Peyer's patch (tissue), 4 donors: ENCODE results near the gene DNAJB12.

ENCODE experiments used
- POLR2A ChIP-seq, 2 donors: fragments of 450-650 bp; IDR thresholded peaks; one replicate each; pipeline ENCODE4 v1.5.1; 2017; ENCODE audit warnings: antibody characterized with exemption in 2 of 2, mild to moderate bottlenecking in 2 of 2, moderate library complexity in 2 of 2
- TF ChIP-seq, protein P1 (sequence below), 6 experiments: fragments of 450-650 bp in 4 of 6; fragments of 200-600 bp in 2 of 6; sonication (generic) in 1 of 6; IDR thresholded peaks; one replicate each; pipeline ENCODE4 v1.5.1; 2017 to 2019; ENCODE audit warnings: antibody characterized with exemption in 6 of 6, mild to moderate bottlenecking in 3 of 6, moderate library complexity in 1 of 6

DNA sequence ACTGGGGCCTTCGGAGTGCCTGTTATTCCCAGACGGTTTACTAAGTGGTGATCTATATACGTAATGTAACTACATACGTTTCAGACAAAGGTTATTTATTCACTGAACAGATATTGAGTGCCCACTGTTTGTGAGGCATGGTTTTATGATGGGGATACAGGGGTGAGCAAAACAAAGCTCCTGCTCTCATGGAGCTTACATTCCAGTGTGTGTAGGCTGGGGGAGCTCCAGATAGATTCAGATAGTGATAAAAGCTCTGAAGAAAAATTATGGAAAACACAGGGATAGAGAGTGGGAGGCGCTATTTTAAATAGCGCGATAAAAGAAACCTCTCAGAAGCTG, 466 bp upstream of the DNAJB12 start:
- TF ChIP-seq, protein P1, sequence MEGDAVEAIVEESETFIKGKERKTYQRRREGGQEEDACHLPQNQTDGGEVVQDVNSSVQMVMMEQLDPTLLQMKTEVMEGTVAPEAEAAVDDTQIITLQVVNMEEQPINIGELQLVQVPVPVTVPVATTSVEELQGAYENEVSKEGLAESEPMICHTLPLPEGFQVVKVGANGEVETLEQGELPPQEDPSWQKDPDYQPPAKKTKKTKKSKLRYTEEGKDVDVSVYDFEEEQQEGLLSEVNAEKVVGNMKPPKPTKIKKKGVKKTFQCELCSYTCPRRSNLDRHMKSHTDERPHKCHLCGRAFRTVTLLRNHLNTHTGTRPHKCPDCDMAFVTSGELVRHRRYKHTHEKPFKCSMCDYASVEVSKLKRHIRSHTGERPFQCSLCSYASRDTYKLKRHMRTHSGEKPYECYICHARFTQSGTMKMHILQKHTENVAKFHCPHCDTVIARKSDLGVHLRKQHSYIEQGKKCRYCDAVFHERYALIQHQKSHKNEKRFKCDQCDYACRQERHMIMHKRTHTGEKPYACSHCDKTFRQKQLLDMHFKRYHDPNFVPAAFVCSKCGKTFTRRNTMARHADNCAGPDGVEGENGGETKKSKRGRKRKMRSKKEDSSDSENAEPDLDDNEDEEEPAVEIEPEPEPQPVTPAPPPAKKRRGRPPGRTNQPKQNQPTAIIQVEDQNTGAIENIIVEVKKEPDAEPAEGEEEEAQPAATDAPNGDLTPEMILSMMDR (IDR thresholded peaks at IDR 0.05): no peak
- no peak for TF ChIP-seq POLR2A (IDR thresholded peaks at IDR 0.05)
